Forelimb muscle (tissue), 1 donor: ENCODE data around the gene CD22. TPM values are rescaled to one million over a fixed set of nuclear protein-coding genes. Genes with fewer than 3 reads are reported as not detected.

Experiments used
- DNase-seq: peaks from one replicate; pipeline ENCODE4 v3.0.0-alpha.2; 2013; ENCODE audit warnings: low read depth
- polyA plus RNA-seq: library from polyadenylated mRNA; unstranded; fragments of 120-200 nt; gene quantifications from one replicate; pipeline ENCODE4 v1.2.1, GENCODE V29; 2013; ENCODE audit not compliant: insufficient read length

CD22 gene
- polyA plus RNA-seq, 1 donor = 0.82 TPM

DNA sequence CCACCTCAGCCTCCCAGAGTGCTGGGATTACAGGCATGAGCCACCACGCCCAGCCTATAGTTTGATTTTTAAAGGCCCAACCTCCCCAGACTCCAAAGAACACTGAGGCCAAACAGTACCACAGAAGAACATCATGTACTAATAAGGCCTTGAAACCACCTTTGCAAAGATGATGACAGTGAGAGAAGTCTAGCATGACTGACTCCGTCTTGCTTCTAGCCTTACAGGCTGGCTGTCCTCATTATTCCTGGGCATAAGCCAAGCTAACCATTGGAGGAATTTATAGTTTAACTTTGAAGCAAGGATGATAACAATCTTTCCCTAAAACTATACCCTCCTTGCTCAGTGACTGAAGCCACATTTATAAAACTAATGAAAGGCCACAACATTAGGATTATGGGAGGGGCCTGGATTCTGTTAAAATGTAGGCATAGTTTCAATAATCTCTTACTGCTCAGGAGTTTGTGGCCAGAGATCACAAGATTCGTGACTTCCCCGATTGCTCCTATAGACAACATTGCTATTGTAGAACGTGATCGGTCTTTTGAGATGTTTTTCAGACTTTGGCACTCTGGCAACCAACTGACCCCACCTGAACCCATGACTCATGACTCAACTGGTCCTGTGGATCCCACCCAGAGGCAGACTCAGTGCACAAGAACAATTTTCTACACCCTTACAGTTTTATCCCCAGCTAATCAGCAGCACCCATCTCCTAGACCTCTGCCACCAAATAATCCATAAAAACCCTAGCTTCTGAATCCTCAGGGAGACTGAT lies 59.5 kb downstream of the CD22 start:
- DNase-seq = no peak

DNA sequence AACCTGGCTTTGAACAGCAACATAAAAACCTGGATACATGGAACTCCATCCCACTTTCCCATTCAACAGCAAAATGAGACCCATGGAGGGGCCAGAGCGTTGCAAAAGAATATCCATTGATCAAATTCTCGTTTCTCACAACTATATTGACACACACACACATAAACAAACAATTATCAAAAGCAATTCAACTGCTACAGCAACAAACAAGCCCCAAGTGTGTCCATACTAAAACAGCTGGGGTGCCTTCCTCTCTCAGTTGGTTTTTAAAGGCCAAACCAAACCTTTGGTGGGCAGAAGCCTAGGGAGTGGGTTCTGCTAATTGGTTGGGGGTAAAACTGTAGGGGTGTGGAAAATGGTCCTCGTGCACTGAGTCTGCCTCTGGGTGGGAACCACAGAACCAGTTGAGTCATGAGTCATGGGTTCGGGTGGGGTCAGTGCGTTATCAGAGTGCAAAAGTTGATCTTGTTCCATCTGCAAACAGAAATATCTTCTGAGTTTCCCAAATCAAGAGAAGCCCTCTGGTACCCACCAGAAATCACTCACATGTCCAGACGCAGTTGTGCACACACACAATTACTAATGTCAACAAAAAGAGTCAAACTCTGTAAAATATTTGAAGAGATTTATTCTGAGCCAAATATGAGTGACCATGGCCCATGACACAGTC lies 60.3 kb downstream of the CD22 start:
- no peak for DNase-seq

- no peak for DNase-seq
Observed at GRCh38 chr19:35392742-35393715, 64.0 kb downstream of the CD22 start.

DNA sequence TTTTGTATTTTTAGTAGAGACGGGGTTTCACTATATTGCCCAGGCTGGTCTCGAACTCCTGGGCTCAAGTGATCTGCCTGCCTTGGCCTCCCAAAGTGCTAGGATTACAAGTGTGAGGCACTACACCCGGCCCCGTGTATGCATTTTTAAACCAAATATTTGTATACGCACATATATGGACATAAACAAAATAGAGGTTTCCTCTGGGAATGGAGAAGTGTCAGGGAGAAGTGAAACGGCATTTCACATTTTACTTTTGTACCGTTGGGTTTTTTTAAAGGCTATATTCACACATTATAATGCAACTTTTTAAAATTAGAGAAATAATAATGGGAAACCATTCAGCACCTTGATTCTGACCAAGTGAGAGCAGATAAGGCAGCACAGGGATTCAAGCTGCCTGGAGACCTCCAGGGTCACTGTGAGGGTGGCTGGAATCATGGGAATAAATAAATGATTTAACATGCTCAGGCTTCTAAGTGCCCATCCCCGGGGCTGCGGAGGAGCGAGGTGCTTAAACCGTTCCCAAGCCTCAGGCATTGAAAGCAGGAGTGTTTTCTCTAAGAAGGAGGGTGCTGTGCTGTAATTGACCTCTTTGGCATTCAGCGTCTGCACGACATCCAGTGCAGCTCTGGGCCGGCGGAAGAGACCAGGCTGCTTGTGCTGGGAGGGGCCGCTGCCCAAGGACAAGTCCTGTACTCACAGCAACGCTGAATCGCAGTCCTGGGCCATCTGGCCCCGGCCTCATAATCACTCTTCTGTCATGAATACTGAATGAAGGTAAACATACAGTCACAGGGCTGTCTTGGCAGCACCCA lies 66.6 kb downstream of the CD22 start:
- no peak for DNase-seq

DNA sequence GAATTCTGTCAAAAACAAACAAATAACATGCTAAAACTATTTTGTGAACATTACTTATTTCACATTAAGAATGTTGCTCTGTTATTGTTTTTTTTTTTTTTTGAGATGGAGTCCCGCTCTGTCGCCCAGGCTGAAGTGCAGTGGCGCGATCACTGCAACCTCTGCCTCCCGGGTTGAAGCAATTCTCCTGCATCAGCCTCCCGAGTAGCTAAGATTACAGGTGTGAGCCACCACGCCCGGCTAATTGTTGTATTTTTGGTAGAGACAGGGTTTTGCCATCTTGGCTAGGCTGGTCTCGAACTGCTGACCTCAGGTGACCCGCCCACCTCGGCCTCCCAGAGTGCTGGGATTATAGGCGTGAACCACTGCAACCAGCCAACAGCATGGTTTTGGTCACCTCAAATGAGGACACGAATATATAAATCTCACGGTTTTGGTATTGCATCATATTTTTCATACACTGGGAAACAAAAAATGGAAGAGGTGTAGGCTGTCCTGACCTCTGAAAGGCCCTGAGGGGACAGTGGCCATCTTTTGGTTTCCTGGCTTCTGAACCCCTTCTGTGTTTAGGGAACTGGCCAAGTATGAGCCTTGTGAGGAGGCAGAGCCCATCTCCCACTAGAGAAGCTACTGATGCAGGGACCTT lies 67.4 kb downstream of the CD22 start:
- no peak for DNase-seq

Other genes starting within 250 kb of the CD22 start
- 0.42 TPM for gene FXYD3, start 213.4 kb upstream of the CD22 start, polyA plus RNA-seq
- gene LGI4, start 194.1 kb upstream of the CD22 start, polyA plus RNA-seq = 9.0 TPM
- 261 TPM for gene FXYD1, start 190.4 kb upstream of the CD22 start, polyA plus RNA-seq
- gene FXYD7, start 185.9 kb upstream of the CD22 start, polyA plus RNA-seq = 1.0 TPM
- 16.2 TPM for gene FXYD5, start 174.5 kb upstream of the CD22 start, polyA plus RNA-seq
- not detected for gene FAM187B, start 100.4 kb upstream of the CD22 start, polyA plus RNA-seq
- 3.7 TPM for gene LSR, start 80.2 kb upstream of the CD22 start, polyA plus RNA-seq
- gene USF2, start 60.2 kb upstream of the CD22 start, polyA plus RNA-seq = 100 TPM
- gene HAMP, start 46.7 kb upstream of the CD22 start, polyA plus RNA-seq = 0.15 TPM
- gene MAG, start 37.0 kb upstream of the CD22 start, polyA plus RNA-seq = 0.33 TPM
- gene FFAR1, start 18.7 kb downstream of the CD22 start, polyA plus RNA-seq = not detected
- 0.08 TPM for gene FFAR3, start 29.3 kb downstream of the CD22 start, polyA plus RNA-seq
- gene GPR42, start 41.9 kb downstream of the CD22 start, polyA plus RNA-seq = not detected
- gene FFAR2, start 119.1 kb downstream of the CD22 start, polyA plus RNA-seq = 0.09 TPM
- not detected for gene KRTDAP, start 161.3 kb downstream of the CD22 start, polyA plus RNA-seq
- gene DMKN, start 184.5 kb downstream of the CD22 start, polyA plus RNA-seq = 0.59 TPM
- not detected for gene SBSN, start 199.1 kb downstream of the CD22 start, polyA plus RNA-seq
- gene GAPDHS, start 204.3 kb downstream of the CD22 start, polyA plus RNA-seq = not detected
- 45.4 TPM for gene TMEM147, start 216.4 kb downstream of the CD22 start, polyA plus RNA-seq
- not detected for gene ATP4A, start 234.5 kb downstream of the CD22 start, polyA plus RNA-seq